CD4-positive, alpha-beta memory T cell (primary cell): Measurements from ENCODE around the gene SOD2. TPM values are rescaled to one million over a fixed set of nuclear protein-coding genes. Genes with fewer than 3 reads are reported as not detected.
"Not testable (repeated sequence)": the region's sequence is repeated elsewhere in the genome, so short reads cannot be mapped to it uniquely, and the experiment has no call there.

Experiments
- CTCF ChIA-PET: fragments of 350-600 bp; sonication (Branson Sonifier 250); formaldehyde crosslinking; loops from one replicate; lab custom pipeline; 2021; ENCODE audit warnings: inconsistent platforms; ENCODE audit not compliant: partially characterized antibody; lab: Charles Lee
- POLR2A ChIA-PET: fragments of 350-600 bp; sonication (Branson Sonifier 250); formaldehyde crosslinking; loops from one replicate; lab custom pipeline; 2021; ENCODE audit not compliant: partially characterized antibody; lab: Charles Lee
- DNase-seq, 5 donors: peaks; one replicate each; pipeline versions ENCODE4 v3.0.0 to v3.0.0-alpha.2; 2020 to 2022; ENCODE audit warnings: mixed read lengths in 1 of 5
- H3K27ac ChIP-seq: one replicate; pipeline ENCODE4 v1.7.0; 2013; ENCODE audit warnings: low read depth, low read length
- H3K27me3 ChIP-seq: 2 replicates; pipeline ENCODE4 v1.7.0; 2013; ENCODE audit warnings: mild to moderate bottlenecking, low read length, moderate library complexity; ENCODE audit not compliant: insufficient read depth
- H3K36me3 ChIP-seq: 2 replicates; pipeline ENCODE4 v1.7.0; 2013; ENCODE audit warnings: mild to moderate bottlenecking, low read length, moderate library complexity; ENCODE audit not compliant: insufficient read depth
- H3K4me1 ChIP-seq: 2 replicates; pipeline ENCODE4 v1.7.0; 2013; ENCODE audit warnings: mild to moderate bottlenecking, low read length, moderate library complexity; ENCODE audit not compliant: insufficient read depth
- H3K4me3 ChIP-seq, 2 donors: one replicate each; pipeline ENCODE4 v1.7.0; 2013; ENCODE audit warnings: low read length in 2 of 2, mild to moderate bottlenecking in 1 of 2
- H3K9me3 ChIP-seq, 2 donors: one replicate each; pipeline ENCODE4 v1.7.0; 2013; ENCODE audit warnings: low read length in 2 of 2, control low read depth in 1 of 2; ENCODE audit not compliant: control insufficient read depth in 1 of 2
- H3K27ac Mint-ChIP-seq, 7 donors: one replicate each; pipeline ENCODE4 v1.8.0; 2020 to 2021; ENCODE audit warnings: mixed read lengths in 7 of 7, mild to moderate bottlenecking in 6 of 7, inconsistent platforms in 3 of 7, moderate library complexity in 3 of 7
- H3K27me3 Mint-ChIP-seq, 2 donors: one replicate each; pipeline ENCODE4 v1.8.0; 2020 to 2021; ENCODE audit warnings: mixed read lengths in 2 of 2
- H3K36me3 Mint-ChIP-seq, 2 donors: one replicate each; pipeline ENCODE4 v1.8.0; 2020 to 2021; ENCODE audit warnings: mixed read lengths in 2 of 2, inconsistent platforms in 1 of 2, mild to moderate bottlenecking in 1 of 2
- H3K4me1 Mint-ChIP-seq, 4 donors: one replicate each; pipeline ENCODE4 v1.8.0; 2020 to 2021; ENCODE audit warnings: mixed read lengths in 4 of 4, mild to moderate bottlenecking in 1 of 4
- H3K4me3 Mint-ChIP-seq, 8 donors: one replicate each; pipeline ENCODE4 v1.8.0; 2020 to 2021; ENCODE audit warnings: mixed read lengths in 8 of 8, mild to moderate bottlenecking in 7 of 8, moderate library complexity in 6 of 8, inconsistent platforms in 3 of 8
- H3K9me3 Mint-ChIP-seq, 8 donors: one replicate each; pipeline ENCODE4 v1.8.0; 2020 to 2021; ENCODE audit warnings: mixed read lengths in 8 of 8, mild to moderate bottlenecking in 5 of 8, inconsistent platforms in 3 of 8, moderate library complexity in 1 of 8
- intact Hi-C: fragments of 100-400 bp; cut with micrococcal nuclease; formaldehyde crosslinking; loops from one replicate; pipeline ENCODE4 v1.15.1; 2023
- polyA plus RNA-seq, 2 donors: library from polyadenylated mRNA; unstranded; fragments of 300-500 nt; fragmentation: Illumina TruSeq; gene quantifications; one replicate each; pipeline ENCODE4 v1.2.3, GENCODE V29; 2021
- total RNA-seq, 2 experiments: library from RNA; stranded (reverse); gene quantifications; one replicate each; pipeline ENCODE4 v1.2.3, GENCODE V29; 2021

SOD2 gene
- total and polyA plus RNA-seq, 4 experiments from 2014 or later = 121 to 161 (median 130) TPM

- intact Hi-C loops = no loop called here
- Histone ChIP-seq H3K27me3 (no peaks in the 10 kb centered on the region), H3K36me3 (no peaks in the 10 kb centered on the region), H3K9me3 (no peaks in the 10 kb centered on the region), H3K4me3 (no peak overlapping the region), H3K27ac (no peak overlapping the region), H3K4me1 (no peaks in the 10 kb centered on the region)
- H3K9me3 Mint-ChIP-seq = peaks cover 0 to 2% (median 0%) of the 10 kb centered on the region in 8 donors
- no peak for DNase-seq
- ChIA-PET CTCF (no interaction called here), POLR2A (no interaction called here)
- H3K4me1 Mint-ChIP-seq = peaks cover 0 to 3% (median 2%) of the 10 kb centered on the region in 4 donors
- no peak overlapping the region for H3K4me3 Mint-ChIP-seq
- H3K27ac Mint-ChIP-seq = no peak overlapping the region
- no peaks in the 10 kb centered on the region for H3K27me3 Mint-ChIP-seq
- no peaks in the 10 kb centered on the region for H3K36me3 Mint-ChIP-seq
Observed at GRCh38 chr6:159714404-159714803, 21.4 kb upstream of the SOD2 start.

- Mint-ChIP-seq H3K4me1 (peaks cover 0 to 3% (median 2%) of the 10 kb centered on the region in 4 donors), H3K4me3 (no peak overlapping the region), H3K27me3 (no peaks in the 10 kb centered on the region), H3K36me3 (no peaks in the 10 kb centered on the region), H3K9me3 (peaks cover 0 to 2% (median 0%) of the 10 kb centered on the region in 8 donors), H3K27ac (no peak overlapping the region)
- H3K4me3 ChIP-seq = no peak overlapping the region
- no peak for DNase-seq
- CTCF ChIA-PET = interaction anchor here (1.2 kb wide), 1 partner anchor 17 kb away, joined by 3 read pairs; no protein-coding TSS in a partner anchor
- H3K9me3 ChIP-seq = no peaks in the 10 kb centered on the region
- no peaks in the 10 kb centered on the region for H3K36me3 ChIP-seq
- no peaks in the 10 kb centered on the region for H3K4me1 ChIP-seq
- H3K27me3 ChIP-seq = no peaks in the 10 kb centered on the region
- intact Hi-C loops = no loop called here
- POLR2A ChIA-PET = no interaction called here
- no peak overlapping the region for H3K27ac ChIP-seq
Observed at GRCh38 chr6:159713984-159714383, 20.9 kb upstream of the SOD2 start.

GRCh38 chr6:159712389-159712788 is 19.3 kb upstream of the SOD2 start:
- H3K27ac ChIP-seq, H3K9me3 Mint-ChIP-seq, H3K4me1 ChIP-seq, H3K36me3 ChIP-seq, H3K36me3 Mint-ChIP-seq, H3K4me3 Mint-ChIP-seq, DNase-seq, H3K4me1 Mint-ChIP-seq, H3K27ac Mint-ChIP-seq, H3K27me3 ChIP-seq, H3K4me3 ChIP-seq, intact Hi-C loops, CTCF ChIA-PET, H3K9me3 ChIP-seq, H3K27me3 Mint-ChIP-seq: not testable (repeated sequence)
- POLR2A ChIA-PET = interaction anchor here (2.1 kb wide), 1 partner anchor 14 kb away, joined by 6 read pairs; the partner anchor contains the start of gene WTAP

- H3K4me3 ChIP-seq, H3K27me3 ChIP-seq, H3K27ac ChIP-seq, H3K4me3 Mint-ChIP-seq, H3K9me3 Mint-ChIP-seq, DNase-seq, H3K36me3 Mint-ChIP-seq, H3K9me3 ChIP-seq, H3K4me1 ChIP-seq, intact Hi-C loops, H3K27me3 Mint-ChIP-seq, H3K27ac Mint-ChIP-seq, H3K36me3 ChIP-seq, H3K4me1 Mint-ChIP-seq: not testable (repeated sequence)
- ChIA-PET POLR2A (interaction anchor here (0.7 kb wide), 1 partner anchor 15 kb away, joined by 3 read pairs; no protein-coding TSS in a partner anchor), CTCF (interaction anchor here (0.6 kb wide), 1 partner anchor 10 kb away, joined by 4 read pairs; no protein-coding TSS in a partner anchor)
Observed at GRCh38 chr6:159710603-159711002, 17.6 kb upstream of the SOD2 start.

- Mint-ChIP-seq H3K27ac (no peak overlapping the region), H3K4me1 (peaks cover 2 to 8% (median 4%) of the 10 kb centered on the region in 4 donors), H3K4me3 (no peak overlapping the region), H3K27me3 (no peaks in the 10 kb centered on the region), H3K36me3 (peaks cover 0 to 7% of the 10 kb centered on the region in 2 donors), H3K9me3 (peaks cover 0 to 3% (median 0%) of the 10 kb centered on the region in 8 donors)
- Histone ChIP-seq H3K4me3 (no peak overlapping the region), H3K9me3 (no peaks in the 10 kb centered on the region), H3K4me1 (no peaks in the 10 kb centered on the region), H3K27me3 (no peaks in the 10 kb centered on the region), H3K36me3 (no peaks in the 10 kb centered on the region), H3K27ac (no peak overlapping the region)
- ChIA-PET CTCF (interaction anchor here (1.6 to 4.3 kb wide), 2 partner anchors 10 to 20 kb away, joined by 5 to 20 read pairs; no protein-coding TSS in a partner anchor), POLR2A (no interaction called here)
- intact Hi-C loops = no loop called here
- no peak for DNase-seq
Observed at GRCh38 chr6:159701413-159701999, 8.5 kb upstream of the SOD2 start.

GRCh38 chr6:159700970-159701369 is 7.9 kb upstream of the SOD2 start:
- DNase-seq = no peak
- Histone ChIP-seq H3K27me3 (no peaks in the 10 kb centered on the region), H3K4me3 (no peak overlapping the region), H3K27ac (no peak overlapping the region), H3K36me3 (no peaks in the 10 kb centered on the region), H3K4me1 (no peaks in the 10 kb centered on the region), H3K9me3 (no peaks in the 10 kb centered on the region)
- CTCF ChIA-PET = interaction anchor here (0.7 to 4.3 kb wide), 3 partner anchors 9 to 153 kb away, joined by 3 to 20 read pairs (median 5); no protein-coding TSS in a partner anchor
- Mint-ChIP-seq H3K9me3 (peaks cover 0 to 3% (median 0%) of the 10 kb centered on the region in 8 donors), H3K27me3 (no peaks in the 10 kb centered on the region), H3K4me3 (no peak overlapping the region), H3K4me1 (peaks cover 3 to 13% (median 4%) of the 10 kb centered on the region in 4 donors), H3K36me3 (peaks cover 0 to 7% of the 10 kb centered on the region in 2 donors), H3K27ac (peak overlapping the region in 1 of 7 donors; percentile 32)
- intact Hi-C loops = no loop called here
- POLR2A ChIA-PET = no interaction called here

GRCh38 chr6:159695984-159696383 is 2.9 kb upstream of the SOD2 start:
- H3K4me3 Mint-ChIP-seq = peak overlapping the region in 3 of 8 donors; percentile 21 to 60 (median 52)
- Histone ChIP-seq H3K36me3 (no peaks in the 10 kb centered on the region), H3K27ac (peak overlapping the region; percentile 64), H3K4me3 (no peak overlapping the region), H3K9me3 (no peaks in the 10 kb centered on the region), H3K27me3 (no peaks in the 10 kb centered on the region), H3K4me1 (peaks cover 37% of the 10 kb centered on the region)
- no peak for DNase-seq
- peaks cover 24 to 54% (median 36%) of the 10 kb centered on the region in 4 donors for H3K4me1 Mint-ChIP-seq
- POLR2A ChIA-PET = interaction anchor here (1.1 to 13.4 kb wide), 5 partner anchors 14 to 93 kb away, joined by 3 to 240 read pairs (median 45); partner anchors contain the start of genes ACAT2, MRPL18, TCP1 and WTAP
- peaks cover 4 to 21% of the 10 kb centered on the region in 2 donors for H3K36me3 Mint-ChIP-seq
- peak overlapping the region; percentile 85 to 99 (median 98) for H3K27ac Mint-ChIP-seq
- no peaks in the 10 kb centered on the region for H3K9me3 Mint-ChIP-seq
- CTCF ChIA-PET = interaction anchor here (0.7 to 2.0 kb wide), 5 partner anchors 14 to 295 kb away, joined by 3 to 15 read pairs (median 4); no protein-coding TSS in a partner anchor
- H3K27me3 Mint-ChIP-seq = no peaks in the 10 kb centered on the region
- intact Hi-C loops = loop anchor here (10.0 kb wide), 1 partner anchor 319 kb away; no protein-coding TSS in a partner anchor
